ENCODE measurements around the gene TBC1D9.

TBC1D9 gene

DNA sequence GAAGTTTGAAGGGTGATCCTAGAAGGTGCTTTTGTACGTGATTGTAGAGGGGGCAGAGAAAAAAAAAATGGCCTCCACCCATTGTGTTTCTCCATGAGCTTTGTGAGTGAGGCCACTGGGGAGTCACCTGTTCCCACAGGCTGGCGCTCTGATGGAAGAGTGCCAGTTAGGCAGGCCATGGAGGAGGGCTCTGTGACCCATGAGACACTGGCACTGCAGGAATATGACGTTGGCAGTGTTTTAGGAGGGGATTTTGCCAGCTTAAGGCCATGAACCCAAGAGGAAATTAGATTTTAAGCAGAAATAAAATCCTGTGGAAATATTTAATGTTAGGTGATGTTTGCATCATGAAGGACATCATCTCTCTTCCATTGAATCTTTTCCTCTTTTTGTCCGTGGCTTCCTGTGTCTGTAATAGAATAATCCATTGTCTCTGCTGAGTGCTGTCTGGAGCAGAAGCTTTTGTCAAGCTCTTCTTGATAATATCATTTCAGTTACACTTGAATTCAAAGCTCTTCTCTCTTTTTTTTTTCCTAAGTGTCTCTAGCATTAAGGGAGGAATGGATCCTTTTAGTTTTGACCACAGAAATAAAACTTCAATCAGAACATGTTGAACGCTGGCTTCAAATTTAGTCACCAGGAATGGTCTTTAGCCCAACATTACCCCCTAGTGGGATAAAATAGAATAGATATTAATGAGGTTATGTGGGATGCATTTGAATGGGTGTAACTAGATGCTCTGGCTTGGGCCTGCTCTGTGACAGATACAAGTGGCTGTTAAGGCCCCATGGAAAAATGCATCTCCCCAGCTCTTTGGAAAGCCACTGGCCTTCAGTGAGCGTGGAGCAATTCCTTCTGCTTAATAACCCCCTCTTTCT, 146.4 kb downstream of the TBC1D9 start:
- peak; percentile 49 for DNase-seq

DNA sequence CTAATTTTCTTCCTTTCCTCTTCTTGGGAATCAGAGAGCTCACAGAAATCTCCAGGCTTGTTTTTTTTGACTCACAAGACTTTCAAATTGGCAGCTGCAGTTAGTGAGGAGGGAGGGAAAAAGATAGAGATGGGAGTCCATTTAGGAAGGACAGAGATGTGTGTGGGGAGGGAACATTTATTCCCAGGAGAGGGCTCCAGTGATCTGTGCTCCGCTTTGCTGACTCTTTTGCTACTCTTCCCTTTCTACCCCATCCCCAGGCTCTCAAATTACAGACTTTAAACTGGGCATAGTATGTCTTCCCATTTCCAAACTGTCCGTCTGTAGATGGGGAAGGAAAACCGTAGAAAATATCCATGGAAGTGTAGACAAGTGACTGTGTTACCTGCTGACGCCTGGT, 148.3 kb downstream of the TBC1D9 start:
- no peak for DNase-seq

GRCh38 chr4:140604544-140604943, 151.6 kb downstream of the TBC1D9 start:
- no peak for DNase-seq

- DNase-seq = no peak
Measured at GRCh38 chr4:140603286-140603685, 152.9 kb downstream of the TBC1D9 start.

GRCh38 chr4:140602714-140603113, 153.5 kb downstream of the TBC1D9 start:
- DNase-seq = no peak

- no peak for DNase-seq
Measured at GRCh38 chr4:140600408-140600807, 155.8 kb downstream of the TBC1D9 start.

- DNase-seq = peak; percentile 4
Measured at GRCh38 chr4:140595065-140595464, 161.1 kb downstream of the TBC1D9 start.

DNA sequence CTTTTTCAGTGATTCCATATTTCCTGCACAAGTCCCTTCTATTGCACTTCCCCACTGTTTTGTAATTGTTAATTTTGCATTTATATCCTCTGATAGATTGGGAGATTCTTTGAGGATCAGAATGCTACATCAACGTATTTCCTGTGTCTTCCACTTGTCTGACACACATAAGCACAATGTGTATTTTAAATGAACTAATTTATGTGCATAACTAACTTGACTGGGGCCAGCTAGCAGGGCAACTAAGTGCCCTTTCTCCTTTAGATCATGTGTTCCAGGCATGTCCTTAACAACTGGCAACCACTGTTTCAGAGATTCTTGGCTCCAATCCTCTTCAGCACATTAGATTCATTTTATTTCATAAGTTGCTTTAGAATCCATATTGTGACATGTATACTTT, 171.7 kb downstream of the TBC1D9 start:
- no peak for DNase-seq

DNA sequence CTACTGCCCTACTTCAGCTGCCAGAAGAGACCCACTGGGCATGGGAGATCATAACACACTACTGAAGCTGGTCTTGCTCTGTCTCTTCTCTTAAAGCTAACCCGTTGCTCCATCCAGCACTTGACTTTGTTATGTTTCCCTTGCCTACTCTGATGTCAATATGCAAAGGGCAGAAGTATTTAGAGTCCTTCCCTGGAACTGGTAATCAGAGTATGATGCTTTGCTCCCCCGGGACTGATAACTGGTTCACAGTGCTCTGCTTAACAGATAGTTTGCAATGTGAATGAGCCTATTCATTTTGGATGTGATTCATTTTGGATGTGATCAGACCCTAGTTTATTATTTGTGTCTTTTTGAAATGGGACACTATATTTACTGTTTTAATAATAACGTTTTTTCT, 175.1 kb downstream of the TBC1D9 start:
- no peak for DNase-seq

GRCh38 chr4:140579278-140579677, 176.9 kb downstream of the TBC1D9 start:
- DNase-seq = no peak

- DNase-seq = no peak
Measured at GRCh38 chr4:140575489-140575888, 180.7 kb downstream of the TBC1D9 start.

DNA sequence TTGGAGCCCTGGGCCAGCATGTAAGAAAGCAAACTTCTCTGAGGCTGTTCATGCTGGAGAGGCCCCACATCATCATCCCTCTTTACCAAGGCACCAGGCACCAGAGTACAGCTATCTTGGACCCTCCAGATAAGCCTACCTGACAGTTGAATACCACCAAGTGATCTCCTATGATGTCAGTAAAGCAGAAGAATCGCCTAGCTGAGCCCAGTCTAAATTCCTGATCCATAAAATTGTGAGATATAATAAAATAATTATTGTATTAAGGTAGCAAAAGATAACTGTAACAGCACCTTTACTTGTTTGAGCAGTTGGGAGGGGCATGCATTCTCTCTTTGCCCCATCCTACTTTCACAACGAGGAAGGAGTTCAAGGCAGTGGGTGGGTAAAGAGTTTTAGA, 184.6 kb downstream of the TBC1D9 start:
- no peak for DNase-seq
